Ramos (cell line): ENCODE measurements around the gene LRP2BP.

Experiments
- in situ Hi-C: fragments of 300-500 bp; cut with MboI; formaldehyde crosslinking; loops from one replicate; pipeline ENCODE4 v1.14.3; 2022; ENCODE audit warnings: low sequenced_read_pairs; ENCODE audit not compliant: unreplicated experiment

The LRP2BP gene

DNA sequence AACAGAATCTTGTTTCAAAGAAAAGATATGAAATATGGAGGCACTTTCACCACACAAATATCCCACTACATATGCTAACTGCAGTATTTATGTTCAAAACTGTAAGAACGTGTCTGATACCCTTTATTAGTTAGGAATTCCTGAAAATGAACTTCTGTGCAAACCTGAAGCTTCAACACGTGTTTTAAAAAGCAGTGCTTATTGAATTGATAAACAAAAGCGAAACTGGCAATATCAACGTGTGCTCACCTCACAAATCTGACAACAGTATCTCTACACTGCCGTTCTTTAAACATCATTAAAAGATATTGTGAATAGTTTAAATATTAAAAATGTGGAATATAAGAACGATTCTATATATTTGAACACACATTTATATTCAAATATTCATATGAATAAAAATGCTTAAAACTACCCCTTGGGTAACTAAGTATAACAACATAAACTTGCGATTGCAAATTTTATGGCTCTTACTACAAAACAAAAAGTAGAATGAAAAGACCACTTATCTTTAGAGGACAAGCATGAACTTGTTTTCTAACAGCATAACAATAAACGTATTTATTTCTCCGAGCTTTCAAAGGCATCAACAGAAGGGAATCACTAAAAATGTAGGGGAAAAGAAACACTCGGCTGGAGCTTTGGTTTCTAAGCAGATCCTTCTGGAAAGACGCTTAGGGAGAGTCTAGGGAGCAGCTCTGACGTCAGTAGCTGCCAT is at the start of gene LRP2BP:
TSS of gene LRP2BP (minus strand) at position 687 of the 718 bp plus-strand sequence. CDS start 17,738 bp downstream, outside the sequence.
- in situ Hi-C loops = no loop called here

GRCh38 chr4:185445209-185445608 is 49.5 kb upstream of the LRP2BP start:
- in situ Hi-C loops = no loop called here

DNA sequence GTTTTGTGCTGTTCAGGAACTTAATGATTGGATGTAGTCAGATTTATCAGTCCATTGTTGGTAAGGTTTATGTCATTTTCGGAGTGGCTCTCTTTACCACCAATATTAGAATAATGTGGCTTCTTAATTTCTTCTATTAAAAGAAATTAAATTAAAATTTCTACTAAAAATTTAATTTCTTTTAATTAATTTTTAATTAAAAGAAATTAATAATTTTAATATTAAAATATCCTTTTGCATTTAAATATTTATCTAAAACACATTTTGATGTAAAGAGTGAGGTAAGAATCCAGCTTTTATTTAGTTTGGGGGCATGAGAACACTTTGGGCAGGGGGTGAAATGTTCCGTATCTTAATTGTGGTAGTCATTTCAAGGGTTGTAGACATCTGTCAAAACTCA is 45.8 kb upstream of the LRP2BP start:
- in situ Hi-C loops = no loop called here

DNA sequence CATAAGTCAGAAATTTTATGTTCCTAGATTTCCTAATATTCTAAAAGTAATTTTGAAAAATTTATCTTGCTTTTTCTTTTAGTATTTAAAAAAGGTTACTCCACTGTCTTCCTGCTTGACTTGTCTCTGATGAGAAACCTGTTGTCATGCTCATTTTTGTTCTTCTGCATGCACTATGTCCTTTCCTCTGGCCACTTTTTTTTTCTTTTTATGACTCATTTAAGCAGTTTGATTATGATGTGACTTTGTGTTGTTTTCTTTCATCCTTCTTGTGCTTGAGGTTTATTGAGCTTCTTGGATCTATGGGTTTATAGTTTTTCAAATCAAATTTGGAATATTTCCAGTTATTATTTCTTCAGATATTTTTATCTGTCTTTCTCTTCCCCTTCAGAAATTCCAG is 42.1 kb upstream of the LRP2BP start:
- in situ Hi-C loops = no loop called here

DNA sequence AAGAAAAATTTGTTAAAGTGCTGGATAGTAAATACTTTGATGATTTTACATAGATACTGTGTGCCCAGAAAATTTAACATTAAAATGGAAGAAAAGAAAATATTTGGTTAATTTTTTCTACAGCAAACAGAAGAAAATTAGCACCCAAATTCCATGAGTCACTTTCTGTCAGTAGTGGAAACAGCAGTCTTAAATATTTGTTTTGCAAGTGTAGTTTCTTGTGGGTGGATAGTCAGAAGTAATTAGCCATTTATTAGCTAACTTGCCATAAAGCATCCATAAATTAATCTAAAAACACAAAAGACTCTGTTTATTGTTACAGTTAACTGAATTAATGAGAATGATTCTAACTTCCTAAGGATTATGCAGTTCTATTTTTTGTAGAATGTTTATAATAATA is 39.7 kb upstream of the LRP2BP start:
- in situ Hi-C loops = no loop called here

DNA sequence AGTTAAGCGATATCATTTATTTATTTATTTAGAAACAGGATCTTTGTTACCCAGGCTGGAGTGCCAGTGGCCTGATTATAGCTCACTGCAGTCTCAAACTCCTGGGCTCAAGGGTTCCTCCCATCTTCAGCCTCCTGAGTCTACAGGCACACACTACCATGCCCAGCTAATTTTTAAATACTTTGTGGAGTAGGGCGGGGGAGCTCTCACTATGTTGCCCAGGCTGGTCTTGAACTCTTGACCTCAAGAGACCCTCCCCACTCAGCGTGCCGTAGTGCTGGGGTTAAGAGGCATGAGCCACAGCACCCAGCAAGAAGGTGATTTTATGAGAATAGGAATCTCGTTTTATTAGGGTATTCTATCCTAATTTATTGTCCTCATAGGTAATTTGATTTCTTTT is 33.9 kb upstream of the LRP2BP start:
- in situ Hi-C loops = no loop called here

- in situ Hi-C loops = no loop called here
Measured at GRCh38 chr4:185426960-185427688, 31.4 kb upstream of the LRP2BP start.

- in situ Hi-C loops = no loop called here
Measured at GRCh38 chr4:185425647-185426352, 30.1 kb upstream of the LRP2BP start, which contains the start of gene UFSP2. Gene UFSP2 (minus strand): TSS chr4:185425964. CDS start chr4:185425868, 96 bp downstream.

DNA sequence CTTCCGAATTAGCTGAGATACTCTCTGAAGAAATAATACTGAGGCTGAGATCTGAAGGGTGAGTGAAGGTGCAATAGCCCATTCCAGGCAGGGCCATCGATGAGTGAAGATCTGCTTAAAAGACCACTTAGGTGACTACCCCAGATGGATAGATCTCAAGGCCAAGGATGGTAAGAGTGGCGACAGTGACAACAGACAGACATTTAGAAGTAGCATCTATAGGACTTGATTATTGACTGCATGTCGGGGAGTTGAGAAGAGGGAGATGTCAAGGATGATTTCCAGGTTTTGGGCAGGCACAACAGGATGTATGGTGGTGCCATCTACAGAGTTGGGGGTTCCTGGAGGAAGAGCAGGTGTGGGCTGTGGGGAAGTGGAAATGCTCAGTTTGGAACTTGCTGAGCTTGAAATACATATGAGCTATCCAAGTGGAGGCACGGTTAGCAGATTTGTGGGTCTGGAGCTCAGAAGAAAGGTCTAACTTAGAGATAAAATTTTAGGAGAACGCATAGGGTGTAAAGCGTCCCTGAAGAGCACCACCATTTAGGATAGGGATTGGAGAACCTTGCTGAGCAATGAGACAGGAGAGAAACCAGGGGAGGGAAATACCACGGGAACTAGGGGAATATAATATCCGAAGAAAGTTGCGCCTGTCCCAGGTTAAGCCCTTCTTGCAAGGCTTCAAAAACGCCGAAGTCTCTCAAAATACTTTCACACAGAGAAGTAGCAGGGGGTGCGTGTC is 29.4 kb upstream of the LRP2BP start:
- in situ Hi-C loops = no loop called here

DNA sequence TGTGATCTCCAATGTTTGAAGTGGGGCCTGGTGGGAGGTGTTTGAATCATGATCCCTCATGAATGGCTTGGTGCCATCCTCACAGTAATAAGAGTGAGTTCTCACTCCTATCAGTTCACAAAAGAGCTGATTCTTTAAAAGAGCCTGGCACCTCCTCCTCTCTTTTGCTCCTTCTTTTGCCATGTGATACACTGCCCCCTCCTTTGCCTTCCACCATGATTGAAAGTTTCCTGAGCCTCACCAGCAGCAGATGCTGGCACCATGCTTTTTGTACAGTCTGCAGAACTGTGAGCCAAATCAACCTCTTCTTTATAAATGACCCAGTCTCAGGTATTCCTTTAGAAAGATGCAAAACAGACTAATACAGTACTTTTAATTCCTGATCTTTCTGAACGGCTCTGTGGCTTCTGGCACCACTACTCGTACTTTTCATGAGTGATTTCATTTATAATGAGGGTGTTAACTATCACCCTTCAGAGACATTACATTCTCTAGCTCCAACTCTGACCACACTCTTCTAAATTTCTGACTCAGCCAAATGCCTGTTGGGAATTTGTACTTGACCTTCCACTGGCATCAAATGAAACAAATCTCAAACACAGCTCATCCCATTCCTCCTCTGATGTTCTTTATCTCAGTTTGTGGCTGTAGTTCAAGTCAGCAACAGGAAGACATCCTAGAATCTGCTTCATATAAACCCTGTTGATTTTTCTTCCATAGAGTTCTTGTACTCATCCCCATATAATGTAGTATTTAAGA is 25.8 kb upstream of the LRP2BP start:
- in situ Hi-C loops = no loop called here

- in situ Hi-C loops = no loop called here
Measured at GRCh38 chr4:185416955-185417354, 21.2 kb upstream of the LRP2BP start.

GRCh38 chr4:185412412-185412811 is 16.7 kb upstream of the LRP2BP start:
- in situ Hi-C loops = no loop called here

DNA sequence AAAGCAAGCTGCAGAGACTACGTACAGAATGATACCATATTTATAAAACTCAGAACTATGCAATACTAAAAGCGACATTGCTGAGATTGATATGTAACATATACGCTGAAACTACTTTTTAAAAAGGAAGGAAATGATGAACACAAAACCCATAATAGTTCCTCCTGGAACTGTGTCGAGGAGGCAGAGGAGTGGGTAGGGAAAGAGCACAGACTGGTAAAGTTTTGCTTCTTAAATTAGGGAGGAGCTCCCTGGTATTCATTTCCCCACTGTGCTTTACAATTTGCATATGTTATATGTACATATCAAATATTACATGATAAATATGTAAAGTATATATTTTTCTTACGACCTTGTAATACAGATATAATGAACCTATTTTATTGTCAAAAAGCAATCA is 16.1 kb upstream of the LRP2BP start:
- in situ Hi-C loops = no loop called here

- in situ Hi-C loops = no loop called here
Measured at GRCh38 chr4:185408432-185408831, 12.7 kb upstream of the LRP2BP start.

DNA sequence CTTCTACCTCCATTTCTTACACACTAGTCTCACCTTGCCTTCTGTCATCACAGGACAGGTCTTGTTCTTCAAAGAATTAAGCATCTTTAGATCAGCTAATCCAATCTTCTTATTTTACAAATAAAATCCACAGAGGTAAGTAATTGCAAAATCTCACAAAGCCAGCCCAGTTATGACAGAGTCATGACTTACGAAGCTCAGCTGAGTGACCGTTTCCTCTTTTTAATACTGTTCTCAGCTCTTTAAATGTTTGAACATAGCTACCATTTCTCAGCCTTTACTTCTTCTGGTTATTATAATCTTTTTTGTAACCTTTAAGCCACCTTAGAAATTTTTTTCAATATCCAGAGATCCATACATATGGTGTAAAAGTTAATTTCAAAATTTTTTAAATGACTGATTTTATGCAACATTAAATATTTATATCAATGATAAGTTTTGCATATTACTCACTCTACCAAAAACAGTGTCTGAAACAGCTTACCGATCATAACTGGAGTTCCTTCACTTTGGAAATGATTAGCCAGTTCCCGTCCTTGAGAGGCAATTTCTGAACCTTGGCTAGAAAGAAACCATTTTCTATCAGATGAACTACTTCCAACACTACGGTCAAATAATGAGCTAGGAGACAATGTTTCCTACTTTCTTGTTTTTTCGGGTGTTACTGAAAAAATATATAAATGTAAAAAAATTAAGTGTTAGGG is 9.7 kb upstream of the LRP2BP start:
- in situ Hi-C loops = no loop called here

DNA sequence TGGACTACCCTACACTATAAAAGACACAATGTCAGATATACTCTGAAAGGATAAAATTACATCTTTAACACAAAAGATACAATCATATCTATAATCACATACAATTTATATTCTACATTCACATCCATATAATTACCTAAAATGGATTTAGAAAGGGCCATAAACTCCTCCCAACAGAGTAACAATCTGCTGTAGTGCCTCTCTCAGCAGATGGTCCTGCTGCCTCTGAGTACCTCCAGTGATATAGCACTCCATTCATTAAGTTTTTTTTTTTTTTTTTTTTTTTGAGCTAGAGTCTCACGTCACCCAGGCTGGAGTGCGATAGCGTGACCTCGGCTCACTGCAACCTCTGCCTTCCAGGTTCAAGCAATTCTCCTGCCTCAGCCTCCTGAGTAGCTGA is 8.3 kb upstream of the LRP2BP start:
- in situ Hi-C loops = no loop called here

DNA sequence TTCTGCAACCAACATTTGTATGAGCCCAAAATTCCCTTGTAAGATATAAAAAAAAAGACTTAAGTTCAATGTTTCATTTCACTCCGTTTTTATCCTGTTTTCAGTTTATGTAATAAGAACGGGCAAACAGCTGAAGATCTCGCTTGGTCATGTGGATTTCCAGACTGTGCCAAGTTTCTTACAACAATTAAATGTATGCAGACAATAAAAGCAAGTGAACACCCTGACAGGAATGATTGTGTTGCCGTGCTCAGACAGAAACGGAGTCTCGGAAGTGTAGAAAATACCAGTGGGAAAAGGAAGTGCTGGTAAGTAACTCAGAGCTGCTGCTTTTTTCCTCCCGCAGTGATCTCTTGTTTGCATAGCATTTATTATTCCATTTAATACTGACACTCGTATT is 3.7 kb upstream of the LRP2BP start:
- in situ Hi-C loops = no loop called here

GRCh38 chr4:185398618-185399017 is 2.9 kb upstream of the LRP2BP start:
- in situ Hi-C loops = no loop called here

GRCh38 chr4:185396724-185397385 is 1.1 kb upstream of the LRP2BP start, which contains the start of gene ANKRD37:
Gene ANKRD37 (plus strand): TSS chr4:185396841. CDS start chr4:185396924, 83 bp downstream.
- in situ Hi-C loops = no loop called here
